ENCODE measurements around the gene DPP4.

GRCh38 chr2:162063281-162063680 is 10.7 kb downstream of the DPP4 start:
- TF ChIP-seq, protein P1, sequence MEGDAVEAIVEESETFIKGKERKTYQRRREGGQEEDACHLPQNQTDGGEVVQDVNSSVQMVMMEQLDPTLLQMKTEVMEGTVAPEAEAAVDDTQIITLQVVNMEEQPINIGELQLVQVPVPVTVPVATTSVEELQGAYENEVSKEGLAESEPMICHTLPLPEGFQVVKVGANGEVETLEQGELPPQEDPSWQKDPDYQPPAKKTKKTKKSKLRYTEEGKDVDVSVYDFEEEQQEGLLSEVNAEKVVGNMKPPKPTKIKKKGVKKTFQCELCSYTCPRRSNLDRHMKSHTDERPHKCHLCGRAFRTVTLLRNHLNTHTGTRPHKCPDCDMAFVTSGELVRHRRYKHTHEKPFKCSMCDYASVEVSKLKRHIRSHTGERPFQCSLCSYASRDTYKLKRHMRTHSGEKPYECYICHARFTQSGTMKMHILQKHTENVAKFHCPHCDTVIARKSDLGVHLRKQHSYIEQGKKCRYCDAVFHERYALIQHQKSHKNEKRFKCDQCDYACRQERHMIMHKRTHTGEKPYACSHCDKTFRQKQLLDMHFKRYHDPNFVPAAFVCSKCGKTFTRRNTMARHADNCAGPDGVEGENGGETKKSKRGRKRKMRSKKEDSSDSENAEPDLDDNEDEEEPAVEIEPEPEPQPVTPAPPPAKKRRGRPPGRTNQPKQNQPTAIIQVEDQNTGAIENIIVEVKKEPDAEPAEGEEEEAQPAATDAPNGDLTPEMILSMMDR (conservative IDR thresholded peaks at IDR 0.05; ENCODE audit: low read depth in 2 of 2) = no peak
- TF ChIP-seq POLR2AphosphoS5 (IDR thresholded peaks at IDR 0.05; ENCODE audit: low read depth) (no peak), EZH2 (IDR thresholded peaks at IDR 0.05; ENCODE audit: low read depth, unreplicated experiment) (no peak), EZH2phosphoT487 (IDR thresholded peaks at IDR 0.05; ENCODE audit: unreplicated experiment) (no peak)
- TF ChIP-seq, protein P2, sequence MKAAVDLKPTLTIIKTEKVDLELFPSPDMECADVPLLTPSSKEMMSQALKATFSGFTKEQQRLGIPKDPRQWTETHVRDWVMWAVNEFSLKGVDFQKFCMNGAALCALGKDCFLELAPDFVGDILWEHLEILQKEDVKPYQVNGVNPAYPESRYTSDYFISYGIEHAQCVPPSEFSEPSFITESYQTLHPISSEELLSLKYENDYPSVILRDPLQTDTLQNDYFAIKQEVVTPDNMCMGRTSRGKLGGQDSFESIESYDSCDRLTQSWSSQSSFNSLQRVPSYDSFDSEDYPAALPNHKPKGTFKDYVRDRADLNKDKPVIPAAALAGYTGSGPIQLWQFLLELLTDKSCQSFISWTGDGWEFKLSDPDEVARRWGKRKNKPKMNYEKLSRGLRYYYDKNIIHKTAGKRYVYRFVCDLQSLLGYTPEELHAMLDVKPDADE (IDR thresholded peaks at IDR 0.05) = no peak

All from GM23338 (cell line).